Left hindlimb (tissue), 1 donor: ENCODE results near the gene ZSCAN31.
"Not testable (repeated sequence)": the region's sequence is repeated elsewhere in the genome, so short reads cannot be mapped to it uniquely, and the experiment has no call there.

Experiments used
- DNase-seq: peaks from one replicate; pipeline ENCODE4 v3.0.0-alpha.2; 2018

ZSCAN31 gene

DNA sequence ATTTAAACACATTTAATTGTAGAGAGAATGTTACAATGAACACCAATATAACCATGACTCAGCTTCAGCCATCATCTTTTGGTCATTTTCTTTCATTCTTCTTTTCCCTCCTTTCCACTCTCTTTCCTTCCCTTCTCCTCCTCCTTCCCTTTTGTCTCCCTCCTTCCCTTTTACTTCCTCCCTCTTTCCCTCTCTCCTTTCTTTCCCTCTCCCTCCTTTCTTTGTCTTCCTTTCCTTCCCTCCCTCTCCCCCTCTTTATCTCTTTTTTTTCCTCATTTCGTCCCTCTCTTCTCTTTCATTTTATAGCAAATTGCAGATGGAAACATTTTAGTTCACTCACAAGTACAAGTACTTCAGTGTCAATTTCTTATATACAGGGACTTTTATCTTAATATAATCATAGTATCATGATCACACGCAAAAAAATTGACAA lies 15.6 kb upstream of the ZSCAN31 start:
- DNase-seq: no peak

DNA sequence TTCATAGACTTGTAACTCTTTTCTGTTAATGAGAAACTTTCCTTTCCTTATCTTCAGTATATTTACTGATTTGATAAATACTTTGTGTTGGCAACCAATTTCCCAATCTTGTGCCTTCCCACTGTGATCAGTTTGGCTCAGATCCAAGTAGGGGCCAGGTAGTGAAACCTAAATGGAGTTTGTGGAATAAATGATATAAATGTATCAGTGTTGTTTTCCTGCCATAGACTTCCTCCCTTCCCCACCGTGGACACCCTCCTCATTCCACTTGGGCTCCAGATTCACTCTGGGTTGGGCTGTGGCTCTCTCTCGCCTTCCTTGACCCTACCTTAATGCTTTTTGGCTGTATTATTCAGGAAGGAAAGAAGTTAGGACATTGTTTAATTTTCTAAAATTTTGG lies 15.1 kb upstream of the ZSCAN31 start:
- DNase-seq: no peak

GRCh38 chr6:28349892-28350737 lies 14.2 kb upstream of the ZSCAN31 start, which contains the start of gene ZKSCAN3:
Gene ZKSCAN3, plus strand, starts transcription at chr6:28349947. Its CDS starts 9,640 bp downstream, at chr6:28359587.
- DNase-seq: peak; percentile 86

GRCh38 chr6:28349344-28349891 lies 13.5 kb upstream of the ZSCAN31 start:
- DNase-seq: no peak

- DNase-seq: no peak
These were observed 11.2 kb upstream of the ZSCAN31 start for GRCh38 chr6:28347119-28347518.

- no peak for DNase-seq
These were observed 9.3 kb upstream of the ZSCAN31 start for GRCh38 chr6:28345201-28345600.

GRCh38 chr6:28343898-28344677 lies 8.1 kb upstream of the ZSCAN31 start:
- DNase-seq: no peak

- DNase-seq: no peak
These were observed 4.6 kb upstream of the ZSCAN31 start for GRCh38 chr6:28340310-28341095.

DNA sequence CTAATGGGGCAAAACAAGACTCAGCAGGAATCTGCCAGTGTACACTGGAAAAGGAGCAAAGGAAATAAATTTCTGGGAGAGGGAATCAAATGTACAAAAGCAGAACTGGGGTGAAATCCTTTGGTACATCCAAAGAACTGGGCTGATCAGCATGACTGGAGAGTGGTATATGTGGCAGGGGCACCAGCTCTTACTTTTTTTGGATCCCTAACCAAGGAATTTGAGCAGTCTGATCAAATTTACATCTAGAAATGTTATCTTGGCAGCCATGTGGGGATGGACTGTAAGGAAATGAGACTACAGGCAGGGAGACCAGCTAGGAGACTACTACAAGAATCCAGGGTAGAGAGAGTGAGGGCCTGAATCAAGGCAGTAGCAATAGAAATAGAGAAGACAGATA lies 1.2 kb upstream of the ZSCAN31 start:
- no peak for DNase-seq

GRCh38 chr6:28336284-28337120 lies 554 bp upstream of the ZSCAN31 start:
- peak; percentile 54 for DNase-seq

DNA sequence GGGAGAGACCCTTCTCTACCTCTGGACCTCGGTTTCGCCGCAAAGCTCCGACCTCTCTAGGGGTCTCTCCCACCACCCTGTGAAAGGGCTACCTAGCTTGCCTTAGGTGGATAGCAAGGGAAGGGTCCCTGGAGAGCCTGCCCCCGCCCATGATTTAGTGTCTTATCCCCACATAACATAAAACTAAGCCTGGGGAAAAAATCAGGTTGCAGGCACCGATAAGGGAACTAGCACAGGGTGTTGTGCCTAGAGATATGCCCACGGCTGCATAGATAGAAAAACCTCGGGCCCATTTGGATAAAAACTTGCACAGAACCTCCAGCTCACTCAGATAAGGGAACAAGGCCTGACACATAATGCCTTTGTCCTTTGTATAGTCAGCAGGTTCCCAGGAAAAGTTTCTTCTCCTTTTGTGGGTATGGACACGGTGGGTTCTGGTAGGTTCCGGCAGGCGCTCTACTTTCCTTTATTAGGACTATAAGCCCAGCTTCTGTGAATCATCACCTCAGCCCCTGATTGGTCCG lies 846 bp downstream of the ZSCAN31 start:
- no peak for DNase-seq

DNA sequence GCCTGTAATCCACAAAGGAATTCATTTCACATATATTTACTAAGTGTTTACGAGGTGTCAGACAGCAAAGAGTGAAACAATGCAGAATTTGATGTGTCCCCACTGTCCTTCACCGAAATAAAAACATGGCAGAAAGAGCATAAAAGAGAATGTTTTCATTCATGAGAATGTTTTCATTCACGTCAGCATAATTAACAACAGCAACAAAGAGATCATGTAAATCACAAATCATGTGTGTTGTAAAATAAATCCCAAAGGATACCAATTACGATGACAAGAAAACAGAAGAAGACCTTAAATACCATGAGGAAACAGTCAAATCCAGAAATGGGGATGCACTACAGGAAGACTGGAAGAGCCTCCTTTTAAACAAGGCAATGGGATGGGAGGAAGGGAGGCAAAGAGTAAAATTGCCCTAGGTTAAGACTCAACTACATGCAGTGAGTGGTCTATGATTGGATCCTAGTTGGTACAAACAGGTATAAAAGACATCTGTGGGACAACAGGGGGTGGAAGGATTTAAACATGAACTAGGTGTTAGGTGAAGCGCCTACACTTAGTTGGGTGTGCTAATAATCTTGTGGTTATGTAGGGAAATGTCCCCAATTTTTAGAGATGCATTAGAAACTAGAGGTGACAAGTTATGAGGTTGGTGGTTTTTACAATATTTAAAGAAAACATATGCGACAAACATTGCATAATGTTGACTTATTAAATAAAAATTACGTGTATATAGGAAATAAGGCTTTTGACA lies 1.5 kb downstream of the ZSCAN31 start:
- DNase-seq: no peak

- no peak for DNase-seq
These were observed 2.3 kb downstream of the ZSCAN31 start for GRCh38 chr6:28333599-28334018.

- no peak for DNase-seq
These were observed 2.9 kb downstream of the ZSCAN31 start for GRCh38 chr6:28333047-28333446.

GRCh38 chr6:28330041-28330440 lies 5.9 kb downstream of the ZSCAN31 start:
- DNase-seq: no peak

GRCh38 chr6:28326371-28326948 lies 9.5 kb downstream of the ZSCAN31 start:
- no peak for DNase-seq

- DNase-seq: no peak
These were observed 12.0 kb downstream of the ZSCAN31 start for GRCh38 chr6:28323813-28324424.

GRCh38 chr6:28322661-28323060 lies 13.3 kb downstream of the ZSCAN31 start:
- DNase-seq: no peak

DNA sequence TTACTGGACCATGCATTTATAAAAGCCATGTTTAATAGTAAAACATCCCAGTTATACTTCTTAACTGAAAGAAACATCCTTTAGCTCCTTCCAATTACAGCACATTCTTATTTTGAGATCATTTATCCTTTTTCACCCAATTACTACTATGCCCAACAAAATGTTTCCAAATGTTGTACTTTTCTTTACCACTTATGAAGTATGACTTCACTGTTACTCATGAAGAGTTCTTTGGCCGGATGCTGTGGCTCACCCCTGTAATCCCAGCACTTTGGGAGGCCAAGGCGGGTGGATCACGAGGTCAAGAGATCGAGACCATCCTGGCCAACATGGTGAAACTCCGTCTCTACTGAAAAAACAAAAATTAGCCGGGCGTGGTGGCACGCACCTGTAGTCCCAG lies 18.1 kb downstream of the ZSCAN31 start:
- not testable (repeated sequence) for DNase-seq

- no peak for DNase-seq
These were observed 20.3 kb downstream of the ZSCAN31 start for GRCh38 chr6:28315628-28316027.
